GM12891 (cell line): ENCODE results near the gene RALGPS1.

Experiments
- DNase-seq: peaks from one replicate; pipeline ENCODE4 v3.0.0; 2011; ENCODE audit warnings: low spot score; ENCODE audit not compliant: insufficient read length
- FAIRE-seq: peaks from 2 replicates; lab custom pipeline; 2011; peaks lifted over from hg19 to GRCh38; lab: Jason Lieb, UNC
- PAX5 ChIP-seq: IDR thresholded peaks from 2 replicates; pipeline ENCODE4 v1.6.1; 2011; ENCODE audit warnings: low read length, moderate library complexity, mild to moderate bottlenecking; ENCODE audit not compliant: insufficient read depth, severe bottlenecking
- POLR2A ChIP-seq: IDR thresholded peaks from 2 replicates; pipeline ENCODE4 v1.6.1; 2011; ENCODE audit warnings: low read depth, low read length, control low read depth
- POLR2AphosphoS5 ChIP-seq: IDR thresholded peaks from 2 replicates; pipeline ENCODE4 v1.6.1; 2011; ENCODE audit warnings: low read depth, low read length, control low read depth
- POU2F2 ChIP-seq: IDR thresholded peaks from 2 replicates; pipeline ENCODE4 v1.6.1; 2011; ENCODE audit warnings: low read depth, mild to moderate bottlenecking, control low read depth, low read length, moderate library complexity
- SPI1 ChIP-seq: IDR thresholded peaks from 2 replicates; pipeline ENCODE4 v1.6.1; 2011; ENCODE audit warnings: low read depth, low read length, control low read depth
- TAF1 ChIP-seq: IDR thresholded peaks from 2 replicates; pipeline ENCODE4 v1.6.1; 2011; ENCODE audit warnings: low read depth, low read length, control low read depth

The RALGPS1 gene

DNA sequence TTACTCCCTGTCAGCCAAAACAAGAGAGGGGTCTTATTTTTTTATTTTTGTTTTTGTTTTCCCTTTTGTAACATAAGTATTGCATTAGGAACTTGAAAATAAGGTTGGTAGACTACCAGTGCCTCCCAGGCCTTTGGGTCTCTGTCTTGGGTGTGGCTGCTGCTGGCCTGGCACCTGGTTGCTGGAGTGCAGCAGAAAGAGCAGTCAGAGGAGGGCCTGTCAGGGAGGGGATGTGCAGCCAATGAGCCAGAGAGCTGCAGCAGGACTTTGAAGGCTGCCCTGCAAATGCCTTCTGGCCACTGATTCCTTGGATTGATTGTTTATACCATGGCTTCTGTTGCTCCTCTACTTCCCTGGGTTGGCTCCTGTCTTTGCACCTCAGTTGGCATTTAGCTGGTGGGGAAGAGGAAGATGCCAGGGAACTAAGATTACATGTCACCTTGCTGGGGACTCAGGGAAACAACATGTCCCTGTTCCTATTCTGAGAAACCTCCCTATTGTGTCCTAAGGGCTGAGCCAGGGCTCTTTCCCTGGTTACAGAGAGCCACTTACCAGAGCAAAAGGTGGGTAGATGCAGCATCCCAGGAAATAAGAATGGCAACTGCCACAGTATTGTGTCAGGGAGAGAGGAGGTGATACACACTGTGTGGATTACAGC is 141.3 kb downstream of the RALGPS1 start:
- TF ChIP-seq SPI1: no peak
- TF ChIP-seq PAX5: no peak
- TF ChIP-seq POLR2AphosphoS5: no peak
- no peak for TF ChIP-seq POU2F2
- TF ChIP-seq POLR2A: no peak
- no peak for TF ChIP-seq TAF1
- no peak for FAIRE-seq

GRCh38 chr9:127056446-127056845 is 141.9 kb downstream of the RALGPS1 start:
- FAIRE-seq: no peak
- TF ChIP-seq POLR2A (no peak), TAF1 (no peak), POU2F2 (no peak), PAX5 (no peak), SPI1 (no peak), POLR2AphosphoS5 (no peak)
- no peak for DNase-seq

More for the DNA sequence above, 141.3 kb downstream of the RALGPS1 start:
- no peak for DNase-seq

DNA sequence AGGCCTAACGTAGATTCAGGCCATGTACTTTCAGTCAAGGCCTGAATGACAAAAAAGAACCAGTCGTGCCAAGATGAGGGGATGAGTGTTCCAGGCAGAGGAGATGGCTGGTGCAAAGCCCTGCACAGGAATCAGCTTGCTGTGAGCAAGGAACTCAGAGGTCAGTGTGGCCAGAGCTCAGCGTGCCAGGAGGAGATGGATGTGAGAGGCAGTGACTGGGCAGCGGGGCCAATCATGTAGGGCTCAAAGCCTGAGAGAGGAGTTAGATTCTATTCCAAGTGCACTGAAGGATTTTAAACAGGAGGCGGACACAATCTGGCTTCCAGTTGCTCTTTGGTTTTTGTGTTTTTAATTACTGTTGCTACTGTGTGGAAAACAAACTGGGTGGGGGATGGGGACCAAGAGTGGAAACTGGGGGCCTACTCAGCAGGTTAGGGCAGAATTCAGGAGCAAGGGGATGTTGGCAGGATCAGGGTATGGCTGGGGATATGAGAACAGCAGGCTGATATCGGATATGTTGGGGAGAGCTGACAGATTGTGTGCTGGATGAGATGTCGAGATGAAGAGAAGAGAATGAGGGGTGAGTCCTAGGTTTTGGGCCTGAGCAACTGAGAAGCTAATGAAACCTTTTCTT is 143.5 kb downstream of the RALGPS1 start:
- FAIRE-seq (no peak), DNase-seq (no peak)
- TF ChIP-seq SPI1: no peak
- no peak for TF ChIP-seq POU2F2
- TF ChIP-seq POLR2A: no peak
- TF ChIP-seq POLR2AphosphoS5: no peak
- TF ChIP-seq PAX5: no peak

- FAIRE-seq (no peak), DNase-seq (no peak)
- TF ChIP-seq PAX5: no peak
- TF ChIP-seq POLR2AphosphoS5: no peak
- no peak for TF ChIP-seq POU2F2
- TF ChIP-seq POLR2A: no peak
- no peak for TF ChIP-seq SPI1
- no peak for TF ChIP-seq TAF1
Observed at GRCh38 chr9:127058645-127059021, 144.1 kb downstream of the RALGPS1 start.

GRCh38 chr9:127059030-127059429 is 144.4 kb downstream of the RALGPS1 start:
- peak; percentile 64 for FAIRE-seq
- TF ChIP-seq POLR2AphosphoS5 (no peak), POLR2A (no peak), PAX5 (no peak), POU2F2 (no peak), SPI1 (no peak), TAF1 (no peak)
- no peak for DNase-seq

GRCh38 chr9:127059765-127060361 is 145.3 kb downstream of the RALGPS1 start:
- peak; percentile 55 for FAIRE-seq
- no peak for DNase-seq
- no peak for TF ChIP-seq PAX5
- no peak for TF ChIP-seq POLR2A
- no peak for TF ChIP-seq SPI1
- TF ChIP-seq TAF1: no peak
- no peak for TF ChIP-seq POLR2AphosphoS5
- no peak for TF ChIP-seq POU2F2

GRCh38 chr9:127061411-127061810 is 146.8 kb downstream of the RALGPS1 start:
- DNase-seq: no peak
- TF ChIP-seq SPI1 (no peak), PAX5 (no peak), POLR2A (no peak), POLR2AphosphoS5 (no peak)
- FAIRE-seq: no peak

GRCh38 chr9:127064335-127064734 is 149.8 kb downstream of the RALGPS1 start:
- no peak for TF ChIP-seq TAF1
- TF ChIP-seq POU2F2: no peak
- TF ChIP-seq SPI1: no peak
- no peak for TF ChIP-seq POLR2A
- no peak for TF ChIP-seq POLR2AphosphoS5
- no peak for TF ChIP-seq PAX5
- no peak for DNase-seq
- no peak for FAIRE-seq

GRCh38 chr9:127065592-127065991 is 151.0 kb downstream of the RALGPS1 start:
- no peak for FAIRE-seq
- TF ChIP-seq TAF1: no peak
- no peak for TF ChIP-seq POLR2AphosphoS5
- TF ChIP-seq POLR2A: no peak
- DNase-seq: no peak
